Measurements from ENCODE around the gene DMRTA2. TPM values are rescaled to one million over a fixed set of nuclear protein-coding genes. Genes with fewer than 3 reads are reported as not detected.

The DMRTA2 gene
- total RNA-seq, 2 donors from 2014 or later = not detected

DNA sequence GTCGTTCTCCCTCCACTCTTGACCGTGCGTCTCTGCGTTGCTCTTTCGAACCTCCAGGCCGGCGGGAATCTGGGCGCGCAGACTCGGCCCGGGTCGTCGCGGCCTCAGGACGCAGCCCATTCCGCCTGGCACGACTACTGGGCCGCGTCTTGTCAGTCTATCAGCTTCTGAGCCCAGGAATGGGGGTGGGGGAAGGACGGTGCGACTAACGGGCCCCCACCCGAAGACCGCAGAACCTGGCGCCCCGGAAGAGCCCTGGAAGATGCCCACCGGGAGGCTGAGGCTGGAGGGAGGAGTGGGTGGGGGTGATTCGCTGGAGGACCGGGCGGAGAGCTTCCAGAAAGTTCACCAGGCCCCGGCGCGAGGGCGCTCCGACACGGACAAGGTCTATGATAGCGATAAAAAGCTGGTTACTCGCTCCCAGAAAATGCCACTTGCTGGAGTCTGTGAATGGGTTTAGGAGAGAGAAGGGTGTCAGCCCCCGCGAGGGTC is 1.7 kb upstream of the DMRTA2 start:
- intact Hi-C loops (cut with DNase I) = no loop called here
- no peak for DNase-seq (ENCODE audit: low spot score)

DNA sequence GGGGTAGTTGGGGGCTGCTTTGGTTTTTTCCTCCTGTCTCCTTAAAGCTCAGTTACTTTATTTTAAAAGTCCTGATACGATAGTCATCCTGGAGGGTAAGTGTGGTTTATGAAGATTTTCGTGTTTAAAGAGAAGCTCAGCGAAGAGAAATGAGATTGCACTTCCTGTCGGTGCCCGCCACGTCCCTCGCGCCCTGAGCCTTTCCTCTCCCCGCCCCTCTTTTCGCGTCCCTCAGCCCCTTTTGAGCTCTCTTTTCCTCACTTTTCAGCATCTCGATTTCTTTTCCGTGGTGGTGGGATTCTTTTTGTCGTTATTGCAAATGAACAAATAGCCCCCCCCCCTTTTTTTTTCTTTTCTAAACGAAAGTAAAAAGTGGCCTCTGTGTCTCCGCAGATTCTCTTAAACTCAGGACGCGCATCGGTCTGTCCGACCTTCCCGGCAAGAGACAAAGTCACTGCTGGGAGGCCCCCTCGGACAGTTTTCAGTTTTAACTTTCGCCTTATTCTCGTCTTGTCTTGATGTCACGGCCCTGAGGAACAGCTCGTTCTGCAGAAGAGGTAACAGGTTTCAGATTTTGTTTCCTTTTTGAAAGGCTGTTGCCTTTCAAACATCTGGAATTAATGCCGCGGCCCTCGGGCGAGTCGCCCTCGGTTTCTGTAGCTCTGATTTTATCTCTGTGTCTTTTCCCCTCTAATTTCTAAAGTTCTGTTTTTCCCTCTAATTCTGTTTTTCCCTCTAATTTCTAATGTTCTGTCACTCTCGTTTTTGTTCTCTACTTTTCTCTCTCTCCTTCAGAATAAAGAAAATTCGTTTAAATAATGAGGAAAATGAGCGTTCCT is 1.0 kb upstream of the DMRTA2 start:
- DNase-seq (ENCODE audit: low spot score) = no peak
- intact Hi-C loops (cut with DNase I) = no loop called here

DNA sequence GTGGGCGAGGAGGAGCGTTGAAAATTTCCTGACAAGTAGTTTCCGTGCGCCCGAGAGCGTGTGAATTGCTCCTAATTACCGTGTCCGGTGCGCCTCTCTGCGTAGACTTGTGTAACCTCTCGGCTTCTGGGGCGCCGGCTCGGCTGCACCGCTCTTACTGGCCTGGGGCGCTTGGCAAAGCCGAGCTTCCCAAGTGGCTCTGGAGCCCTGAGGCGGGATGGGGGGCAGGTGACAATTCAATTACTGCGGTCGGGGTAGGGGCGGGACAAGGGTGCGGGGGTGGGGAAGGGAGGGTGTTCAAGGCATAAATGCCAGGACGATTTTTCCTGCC is 392 bp upstream of the DMRTA2 start:
- no peak for DNase-seq (ENCODE audit: low spot score)
- intact Hi-C loops (cut with DNase I) = no loop called here

DNA sequence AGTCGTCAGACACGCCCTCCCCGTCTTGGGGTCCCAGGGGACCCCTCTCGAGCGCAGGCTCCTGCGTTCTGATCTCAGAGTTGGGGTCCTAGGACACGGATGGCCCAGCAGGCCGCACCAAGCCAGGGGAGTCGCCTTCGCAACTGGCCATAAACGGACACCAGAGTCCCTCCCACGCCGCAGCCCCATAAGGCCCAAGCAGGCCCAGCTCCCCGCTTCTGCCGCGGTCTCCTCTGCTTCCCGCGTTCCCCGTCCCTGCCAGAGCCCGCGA is 633 bp downstream of the DMRTA2 start:
- intact Hi-C loops (cut with DNase I) = no loop called here
- DNase-seq (ENCODE audit: low spot score) = no peak

DNA sequence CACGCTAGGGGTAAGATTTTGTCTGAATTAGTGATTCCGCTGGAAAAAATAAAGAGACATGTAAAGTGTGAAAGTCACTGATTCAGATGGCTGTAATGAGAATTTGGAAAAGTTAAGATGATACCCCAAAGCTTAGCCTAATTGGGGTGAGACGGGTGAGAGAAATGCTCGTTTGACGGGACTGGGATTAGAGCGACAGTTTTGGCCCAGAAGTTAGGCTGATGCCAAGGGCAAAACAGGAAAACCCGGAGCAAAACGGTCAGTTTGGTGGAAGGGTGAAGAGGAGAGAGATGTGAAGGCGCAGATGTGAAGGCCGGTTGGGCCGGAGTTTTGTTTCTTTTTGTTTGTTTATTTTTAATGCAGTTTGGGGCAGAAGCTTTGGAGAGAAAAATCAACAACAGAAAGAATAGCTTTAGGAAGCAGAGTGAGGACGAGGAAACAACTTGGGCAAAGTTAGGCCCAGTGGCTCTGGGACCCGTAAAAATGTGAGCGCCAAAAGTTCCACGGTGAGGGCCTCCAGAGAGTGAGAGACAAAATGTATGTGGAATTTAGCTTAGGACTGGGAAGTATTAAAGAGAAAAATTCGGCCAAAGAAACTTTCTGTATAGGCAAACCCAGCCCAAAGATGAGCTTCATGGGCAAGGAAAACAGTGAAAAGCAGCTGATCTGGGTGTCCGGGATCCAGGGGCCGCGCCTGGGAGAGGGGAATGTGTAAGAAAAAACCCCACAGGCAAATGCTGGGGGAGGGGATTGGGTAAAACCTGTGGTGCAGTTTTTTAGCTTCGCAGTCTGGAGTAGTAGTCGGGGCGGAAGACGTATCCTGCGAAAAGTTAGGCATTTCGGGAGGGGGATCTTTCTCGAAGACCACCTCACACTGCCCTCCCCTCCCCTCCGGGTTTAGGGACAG is 1.2 kb downstream of the DMRTA2 start:
- DNase-seq (ENCODE audit: low spot score) = no peak
- intact Hi-C loops (cut with DNase I) = no loop called here

DNA sequence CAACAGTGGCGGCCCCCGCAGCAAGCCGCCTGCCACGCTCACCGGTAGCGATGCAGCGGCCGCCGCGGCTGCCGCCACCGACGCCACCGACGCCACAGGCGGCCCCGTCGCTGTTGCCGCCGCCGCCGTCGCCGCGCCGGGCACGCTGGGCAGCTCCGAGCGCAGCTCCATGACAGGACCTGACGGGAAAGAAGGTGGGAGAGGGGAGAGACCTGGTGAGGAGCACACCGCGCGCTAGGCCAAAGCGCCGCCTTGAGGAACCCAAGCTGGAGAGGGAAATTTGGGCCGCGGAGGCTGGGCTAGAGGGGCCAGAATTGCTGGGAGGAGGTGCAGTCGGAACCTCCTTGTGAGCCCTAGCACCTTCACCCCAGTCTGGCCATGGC is 1.9 kb downstream of the DMRTA2 start:
- intact Hi-C loops (cut with DNase I) = no loop called here
- no peak for DNase-seq (ENCODE audit: low spot score)

DNA sequence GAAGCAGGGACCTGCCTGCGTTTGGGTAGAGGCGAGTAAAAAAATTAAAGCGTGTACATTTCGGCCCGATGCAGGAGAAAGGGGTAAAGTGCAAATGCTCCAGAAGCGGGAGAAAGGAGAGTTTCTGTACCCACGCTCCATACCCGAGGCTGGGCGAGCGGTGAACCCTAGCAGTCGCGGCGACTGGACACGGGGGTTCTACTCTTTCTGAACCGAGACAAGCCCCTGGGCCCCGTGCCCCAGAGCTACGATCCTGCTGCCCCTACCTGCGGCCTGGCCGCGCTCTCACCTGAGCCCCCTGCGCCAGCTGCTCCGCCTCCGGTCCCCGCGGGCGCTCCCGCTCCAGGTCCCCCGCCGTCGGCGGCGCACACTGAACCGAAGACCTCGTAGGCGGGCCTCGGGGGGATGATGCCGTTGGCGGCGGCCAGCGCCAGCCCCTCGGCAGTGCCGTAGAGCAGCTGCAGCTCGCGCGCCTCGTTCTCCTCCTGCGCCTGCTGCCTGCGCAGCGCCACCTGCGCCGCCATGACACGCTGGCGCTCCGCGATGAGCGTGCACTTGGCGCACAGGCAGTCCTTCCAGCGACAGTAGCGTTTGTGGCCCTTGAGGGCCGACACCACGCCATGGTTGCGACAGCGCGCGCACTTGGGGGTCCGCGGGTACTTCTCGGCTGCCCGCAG is 2.4 kb downstream of the DMRTA2 start:
- no peak for DNase-seq (ENCODE audit: low spot score)
- intact Hi-C loops (cut with DNase I) = no loop called here

DNA sequence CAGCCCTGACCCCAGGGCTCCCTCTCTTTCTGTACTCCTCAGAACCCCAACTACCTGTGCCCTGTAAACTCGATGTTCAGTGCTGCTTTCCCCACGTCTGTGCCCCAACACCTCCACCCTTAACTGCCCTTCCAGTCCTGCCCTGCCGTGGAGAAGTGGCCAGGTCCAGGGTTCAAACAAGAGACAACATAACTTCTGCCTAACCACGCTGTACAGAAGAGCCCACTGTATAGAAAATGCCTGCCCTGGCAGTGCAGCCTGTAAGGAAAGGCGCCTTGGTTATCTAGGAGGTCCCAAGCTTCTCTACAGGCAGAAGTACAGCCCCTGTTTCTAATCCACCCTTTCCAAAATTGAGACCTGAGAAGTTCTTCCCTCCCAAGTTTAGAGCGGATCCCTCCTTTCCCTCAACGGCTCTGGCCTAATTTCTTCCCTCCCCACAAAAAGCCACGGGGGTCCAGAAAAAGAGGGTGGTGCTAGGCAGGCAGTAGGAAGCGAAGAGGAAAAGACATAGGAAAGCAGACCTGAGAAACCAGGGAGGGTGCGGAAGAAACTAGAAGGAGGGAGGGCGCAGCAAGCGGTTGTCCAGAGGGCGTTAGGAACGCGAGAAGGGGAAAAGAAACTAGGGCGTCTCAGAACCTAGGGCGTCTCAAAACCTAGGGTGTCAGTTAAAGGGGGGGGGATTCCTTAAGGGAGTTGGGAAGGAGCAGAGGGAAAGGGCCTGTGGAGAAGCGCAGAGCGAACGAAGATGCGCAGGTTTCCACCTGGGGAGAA is 3.2 kb downstream of the DMRTA2 start:
- intact Hi-C loops (cut with DNase I) = no loop called here
- DNase-seq (ENCODE audit: low spot score) = no peak

DNA sequence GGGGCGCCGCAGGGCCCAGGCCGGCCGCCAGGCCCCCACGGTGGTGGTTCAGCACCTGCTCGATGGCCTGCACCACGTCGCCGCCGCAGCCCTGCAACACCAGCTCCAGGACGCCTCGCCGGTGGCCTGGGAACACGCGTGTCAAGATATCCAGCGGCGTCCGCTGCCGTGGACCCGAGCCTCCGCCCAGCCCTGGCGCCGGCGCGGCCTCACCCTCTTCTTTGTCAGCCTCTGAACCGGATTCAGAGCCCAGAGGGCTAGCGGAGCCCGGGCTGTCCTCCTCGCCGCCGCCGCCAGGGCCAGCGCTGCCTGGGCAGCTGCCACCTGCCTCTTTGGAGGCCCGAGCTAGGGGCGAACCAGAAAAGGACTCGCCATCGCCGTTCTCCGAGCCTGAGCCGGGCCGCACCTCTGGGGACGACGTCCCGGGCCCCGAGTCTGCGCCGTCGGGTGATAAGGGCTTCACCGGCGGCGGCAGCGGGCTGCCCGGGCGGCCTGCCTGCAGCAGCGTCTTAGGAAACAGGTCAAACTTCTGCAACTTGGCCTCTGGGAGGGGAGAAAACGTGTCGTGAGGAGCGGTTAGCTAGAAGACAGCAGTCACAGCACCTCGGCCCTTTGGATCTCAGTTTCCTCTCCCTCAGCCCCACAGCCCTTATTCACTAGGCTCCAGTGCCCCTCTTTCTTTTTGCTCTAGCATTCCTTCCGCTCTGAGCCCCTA is 3.9 kb downstream of the DMRTA2 start:
- no peak for DNase-seq (ENCODE audit: low spot score)
- intact Hi-C loops (cut with DNase I) = no loop called here

DNA sequence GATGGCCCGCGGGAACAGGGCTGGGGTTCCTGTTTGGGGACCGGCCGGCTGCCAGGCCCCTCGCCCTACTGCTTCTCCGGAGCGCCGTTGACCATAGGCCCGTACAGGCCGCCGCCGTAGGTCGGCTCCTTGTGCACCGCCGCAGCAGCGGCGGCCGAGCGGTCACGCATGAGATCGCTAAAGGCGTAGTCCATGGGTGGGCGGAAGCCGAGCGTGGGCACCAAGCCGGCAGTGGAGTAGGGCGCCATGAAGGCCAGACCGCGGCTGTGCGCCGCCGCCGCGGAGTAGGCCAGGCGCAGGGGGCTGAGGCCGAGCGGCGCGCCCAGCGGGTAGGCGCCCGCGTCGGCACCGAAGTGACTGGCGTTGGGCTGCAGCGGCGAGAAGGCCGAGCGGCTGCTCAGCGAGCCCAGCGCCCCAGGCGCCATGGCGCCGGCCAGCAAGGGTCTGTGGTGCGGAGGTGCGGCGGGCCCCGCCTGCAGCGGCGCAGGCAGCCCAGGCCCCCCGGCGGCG is 4.6 kb downstream of the DMRTA2 start:
- intact Hi-C loops (cut with DNase I) = no loop called here
- no peak for DNase-seq (ENCODE audit: low spot score)

DNA sequence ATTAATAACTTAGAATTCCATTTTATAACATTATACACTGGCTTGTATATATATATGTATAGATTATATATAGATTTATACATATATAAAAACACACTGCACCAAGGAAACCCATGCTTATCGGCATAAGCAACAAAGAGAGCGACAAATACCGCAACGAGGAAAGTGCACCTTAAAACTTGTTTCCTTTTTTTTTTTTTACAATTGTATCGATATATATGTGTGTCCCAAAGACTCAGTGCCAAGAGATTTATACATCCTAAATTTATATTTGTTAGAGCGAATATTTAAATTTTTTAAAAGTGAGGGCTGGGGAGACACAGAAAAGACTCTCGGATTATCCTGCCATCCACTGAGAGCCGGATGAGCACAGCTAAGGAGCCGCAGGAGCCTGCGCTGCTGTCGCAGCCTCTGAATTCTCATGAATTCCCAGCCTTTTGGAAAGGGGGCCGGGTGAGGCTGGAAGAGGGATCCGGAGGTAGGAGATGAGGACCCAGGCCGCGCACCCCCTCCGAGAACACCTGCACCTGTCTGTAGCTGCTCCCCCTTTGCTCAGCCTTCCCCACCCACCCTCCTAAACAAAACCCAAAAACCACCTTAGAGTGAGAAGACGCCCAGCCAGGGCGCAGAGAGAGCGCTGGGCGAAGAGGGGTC is 5.2 kb downstream of the DMRTA2 start:
- intact Hi-C loops (cut with DNase I) = no loop called here
- DNase-seq (ENCODE audit: low spot score) = no peak

DNA sequence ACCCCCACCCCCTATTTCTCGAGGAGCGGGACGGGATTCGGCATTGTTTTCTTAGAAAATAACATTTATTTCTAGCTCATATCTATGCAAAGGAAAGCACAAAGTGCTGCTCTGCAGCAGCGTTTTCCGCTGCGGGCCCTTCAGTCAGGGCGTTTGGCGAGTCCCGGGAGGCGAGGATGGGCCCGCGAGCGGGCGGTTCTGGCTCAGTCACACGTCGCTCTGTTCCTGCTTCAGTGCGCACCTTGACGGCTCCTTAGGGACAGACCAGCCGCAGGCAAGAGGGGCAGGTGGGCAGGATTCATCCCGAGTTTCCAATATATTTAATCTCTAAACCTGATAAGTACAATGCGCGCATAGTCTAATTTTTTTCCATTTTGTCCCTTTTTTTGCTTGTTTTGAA is 5.7 kb downstream of the DMRTA2 start:
- intact Hi-C loops (cut with DNase I) = no loop called here
- DNase-seq (ENCODE audit: low spot score) = no peak

DNA sequence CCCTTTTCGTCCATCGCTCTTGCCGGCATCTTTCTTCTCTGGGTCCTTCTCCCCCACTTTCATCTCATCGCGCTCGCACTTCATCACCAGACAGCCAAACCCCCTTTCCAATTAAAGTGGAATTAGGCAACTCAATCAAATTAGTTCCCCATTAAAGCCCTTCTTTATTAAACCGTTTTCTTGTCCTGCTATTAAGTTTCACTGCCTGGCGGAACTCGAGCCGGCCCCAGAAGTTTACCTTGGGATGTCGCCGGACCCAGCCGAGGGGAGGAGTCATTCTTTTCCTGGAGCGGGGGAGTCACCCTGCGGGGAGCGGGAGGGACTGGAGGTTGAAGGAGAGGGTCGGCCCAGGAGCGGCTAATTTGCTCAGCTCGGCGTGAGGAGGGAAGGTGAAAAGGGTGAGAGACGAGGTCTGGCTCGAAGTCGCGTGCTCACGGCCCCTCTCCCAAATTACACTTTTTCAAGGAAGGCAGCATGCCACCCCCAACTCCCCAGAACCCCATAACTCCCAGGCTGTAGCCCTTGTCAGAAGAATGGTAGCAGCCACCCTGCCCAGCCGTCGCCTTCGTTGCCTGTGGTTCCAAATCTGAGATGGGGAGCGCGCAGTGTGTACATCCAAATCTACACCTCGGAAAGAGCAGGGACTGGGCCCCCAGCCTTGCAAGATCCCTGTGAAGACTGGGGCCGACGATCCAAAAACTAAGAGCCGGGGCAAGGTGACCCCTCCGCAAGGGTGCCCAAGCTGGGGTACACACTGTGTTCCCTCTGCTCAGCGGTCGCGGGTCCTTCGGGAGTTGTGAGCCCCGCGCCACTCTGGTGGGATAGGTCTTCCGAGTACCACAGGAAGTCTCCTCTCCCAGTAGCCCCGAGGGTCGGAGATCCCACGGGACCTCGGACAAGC is 6.4 kb downstream of the DMRTA2 start:
- intact Hi-C loops (cut with DNase I) = no loop called here
- no peak for DNase-seq (ENCODE audit: low spot score)

DNA sequence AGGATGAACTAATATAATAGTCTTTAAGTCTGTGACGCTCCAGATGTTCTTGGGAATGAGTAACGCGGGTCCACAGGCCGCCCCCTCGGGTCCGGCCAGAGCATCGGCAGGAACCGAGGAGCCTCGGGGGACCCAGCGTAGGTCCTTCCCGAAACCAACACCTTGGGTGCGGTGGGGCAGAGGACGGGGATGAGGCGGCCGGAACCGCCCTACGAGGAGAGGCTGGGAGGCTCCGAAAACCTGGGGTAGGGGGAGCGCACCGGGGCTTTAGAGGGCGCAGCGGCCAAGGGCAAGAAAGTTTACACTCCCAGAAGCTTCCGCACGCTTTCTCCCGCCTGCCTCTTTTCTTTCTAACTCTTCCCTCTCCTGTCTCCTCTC is 7.1 kb downstream of the DMRTA2 start:
- DNase-seq (ENCODE audit: low spot score) = no peak
- intact Hi-C loops (cut with DNase I) = no loop called here

DNA sequence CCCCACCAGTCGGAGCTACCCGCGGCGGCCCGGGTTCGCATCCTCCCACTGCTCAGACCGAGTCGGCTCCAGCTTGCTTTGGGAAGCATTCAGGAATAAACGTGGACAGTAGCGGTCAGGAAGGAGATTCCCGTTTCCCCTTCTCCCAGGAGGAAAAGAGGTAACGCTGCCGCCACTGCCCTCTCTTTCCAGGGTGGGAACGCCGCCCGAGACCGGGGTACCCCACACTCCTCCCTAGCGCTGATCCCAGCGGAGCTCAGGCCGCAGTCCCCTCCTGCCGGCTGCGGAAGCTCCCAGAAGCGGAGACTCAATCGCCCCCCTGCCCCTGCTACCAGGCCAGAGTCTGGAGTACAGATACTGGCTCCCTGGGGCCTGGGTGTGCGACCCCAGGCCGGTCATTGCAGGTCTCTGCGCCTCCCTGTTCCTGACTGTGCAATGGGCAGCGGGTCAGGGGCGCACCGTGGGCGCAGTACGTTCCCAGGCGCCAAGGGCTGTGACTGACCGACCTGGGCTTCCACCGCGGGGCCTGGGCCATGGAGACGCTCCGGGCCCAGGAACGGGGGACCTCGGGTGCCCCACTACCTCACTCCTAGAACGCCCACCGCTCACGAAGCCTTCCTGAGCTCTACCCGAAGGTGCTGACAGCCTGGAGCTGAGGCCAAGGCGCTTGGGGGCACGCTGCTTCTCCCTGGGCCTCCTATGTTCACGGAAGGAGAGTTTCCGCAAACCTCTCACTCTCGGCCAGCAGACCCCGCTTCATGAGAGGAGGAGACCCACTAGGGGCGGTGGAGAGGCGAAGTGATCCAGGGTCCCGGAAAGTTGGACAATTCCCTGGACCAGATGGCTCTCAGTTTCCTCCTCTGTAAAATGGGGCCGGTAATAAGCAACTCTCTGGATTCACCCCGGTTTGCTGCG is 7.8 kb downstream of the DMRTA2 start:
- no peak for DNase-seq (ENCODE audit: low spot score)
- intact Hi-C loops (cut with DNase I) = no loop called here

DNA sequence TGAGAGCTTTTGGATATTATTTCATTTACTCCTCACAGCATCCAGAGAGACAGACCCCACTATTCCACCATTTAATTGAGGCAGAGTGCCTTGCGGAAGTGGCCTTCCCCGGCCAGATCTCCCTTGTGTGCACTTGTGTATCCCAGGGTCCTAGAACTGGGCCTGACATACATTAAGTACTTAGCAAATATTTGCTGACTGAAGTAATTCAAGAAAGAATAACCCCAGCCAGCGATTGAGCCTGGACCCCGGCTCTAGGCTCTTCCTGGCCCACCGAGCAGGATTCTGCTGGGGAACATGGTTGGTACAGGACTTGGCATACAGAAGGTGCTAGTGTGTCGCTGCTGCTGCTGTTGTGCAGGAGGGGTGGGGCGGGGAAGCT is 8.4 kb downstream of the DMRTA2 start:
- DNase-seq (ENCODE audit: low spot score) = no peak
- intact Hi-C loops (cut with DNase I) = no loop called here

All from posterior vena cava (tissue), 2 donors.